Measurements from ENCODE around the gene PIP4K2C.

The PIP4K2C gene

GRCh38 chr12:57590864-57591781 is at the start of gene PIP4K2C:
Gene PIP4K2C, plus strand, starts transcription at chr12:57591192. Its CDS starts 98 bp downstream, at chr12:57591290.
- DNase-seq: peak; percentile 23 to 64

GRCh38 chr12:57541717-57542116 is 49.3 kb upstream of the PIP4K2C start:
- no peak for DNase-seq

GRCh38 chr12:57543581-57543980 is 47.4 kb upstream of the PIP4K2C start:
- DNase-seq: no peak

GRCh38 chr12:57545809-57546437 is 45.1 kb upstream of the PIP4K2C start:
- DNase-seq: no peak

- DNase-seq: peak; percentile 96 to 97
Observed at GRCh38 chr12:57546438-57547287, 44.3 kb upstream of the PIP4K2C start, which contains the start of gene DCTN2. Gene DCTN2, minus strand, starts transcription at chr12:57547192. Its CDS starts 129 bp downstream, at chr12:57547063.

GRCh38 chr12:57547288-57548012 is 43.5 kb upstream of the PIP4K2C start:
- DNase-seq: no peak

GRCh38 chr12:57548013-57548315 is 43.0 kb upstream of the PIP4K2C start:
- no peak for DNase-seq

- DNase-seq: no peak
Observed at GRCh38 chr12:57548488-57548887, 42.5 kb upstream of the PIP4K2C start.

- DNase-seq: no peak
Observed at GRCh38 chr12:57549203-57549908, 41.6 kb upstream of the PIP4K2C start.

- peak; percentile 12 to 61 for DNase-seq
Observed at GRCh38 chr12:57549909-57550640, 40.9 kb upstream of the PIP4K2C start, which contains the start of gene KIF5A. Gene KIF5A, plus strand, starts transcription at chr12:57550044. Its CDS starts 228 bp downstream, at chr12:57550272.

GRCh38 chr12:57550641-57551549 is 40.1 kb upstream of the PIP4K2C start:
- DNase-seq: no peak

GRCh38 chr12:57551637-57552305 is 39.2 kb upstream of the PIP4K2C start:
- no peak for DNase-seq

- DNase-seq: no peak
Observed at GRCh38 chr12:57552306-57552651, 38.7 kb upstream of the PIP4K2C start.

GRCh38 chr12:57552835-57553313 is 38.1 kb upstream of the PIP4K2C start:
- no peak for DNase-seq

- peak; percentile 67 to 74 for DNase-seq
Observed at GRCh38 chr12:57553343-57554202, 37.4 kb upstream of the PIP4K2C start.

GRCh38 chr12:57554453-57554852 is 36.5 kb upstream of the PIP4K2C start:
- no peak for DNase-seq

- DNase-seq: peak; percentile 94 to 97
Observed at GRCh38 chr12:57554897-57555296, 36.1 kb upstream of the PIP4K2C start.

GRCh38 chr12:57558864-57559263 is 32.1 kb upstream of the PIP4K2C start:
- DNase-seq: no peak
